Forelimb muscle (tissue), 1 donor: ENCODE data around the gene SMIM35. TPM values are rescaled to one million over a fixed set of nuclear protein-coding genes. Genes with fewer than 3 reads are reported as not detected.

Source experiments
- DNase-seq: peaks from one replicate; pipeline ENCODE4 v3.0.0-alpha.2; 2013; ENCODE audit warnings: low read depth
- polyA plus RNA-seq: library from polyadenylated mRNA; unstranded; fragments of 120-200 nt; gene quantifications from one replicate; pipeline ENCODE4 v1.2.1, GENCODE V29; 2013; ENCODE audit not compliant: insufficient read length

SMIM35 gene
- polyA plus RNA-seq, 1 donor = 0.32 TPM

DNA sequence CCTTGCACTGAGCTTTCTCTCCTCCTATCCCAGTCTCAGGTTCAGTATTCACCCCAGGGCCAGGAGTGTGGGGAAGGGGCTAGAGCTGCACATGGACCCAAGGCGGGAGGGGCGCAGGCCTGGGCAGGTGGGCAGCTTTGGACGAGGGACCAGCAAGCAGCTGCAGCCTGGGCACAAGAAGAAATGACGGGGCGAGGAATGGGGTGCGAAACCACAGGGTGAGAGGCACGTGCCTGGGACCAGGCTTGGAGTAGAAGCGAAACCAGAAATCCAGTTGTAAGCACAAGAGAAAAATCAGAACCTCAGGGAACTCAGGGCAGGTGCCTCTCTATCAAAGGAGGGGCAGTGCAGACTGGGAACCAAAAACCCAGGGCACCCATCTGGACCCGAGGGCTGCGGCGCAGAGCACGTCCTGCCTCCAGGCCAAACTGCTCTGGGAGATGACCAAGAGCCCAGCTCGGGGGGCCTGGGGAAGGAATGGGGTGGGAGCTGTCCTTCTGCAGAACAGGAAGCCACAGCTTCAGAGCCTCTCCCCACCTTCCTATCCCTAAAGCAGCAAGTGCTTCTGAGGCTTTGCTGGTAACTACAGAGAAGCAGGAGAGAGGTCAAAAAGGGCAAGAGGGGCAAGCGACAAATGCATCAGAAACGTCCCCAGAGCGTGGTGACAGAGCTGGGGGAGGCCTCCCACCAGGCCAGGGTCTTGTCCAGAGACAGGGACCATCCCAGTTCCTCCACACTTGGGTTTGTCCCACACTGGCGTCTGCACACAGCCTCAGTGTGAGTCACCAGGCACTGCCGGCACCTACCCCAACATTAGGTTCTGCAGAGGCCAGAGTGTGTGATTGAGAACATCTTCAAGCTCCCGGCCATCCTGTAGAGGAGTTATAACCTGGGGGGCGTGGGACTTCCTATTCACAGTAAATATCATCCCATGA is 28.2 kb downstream of the SMIM35 start:
- no peak for DNase-seq

DNA sequence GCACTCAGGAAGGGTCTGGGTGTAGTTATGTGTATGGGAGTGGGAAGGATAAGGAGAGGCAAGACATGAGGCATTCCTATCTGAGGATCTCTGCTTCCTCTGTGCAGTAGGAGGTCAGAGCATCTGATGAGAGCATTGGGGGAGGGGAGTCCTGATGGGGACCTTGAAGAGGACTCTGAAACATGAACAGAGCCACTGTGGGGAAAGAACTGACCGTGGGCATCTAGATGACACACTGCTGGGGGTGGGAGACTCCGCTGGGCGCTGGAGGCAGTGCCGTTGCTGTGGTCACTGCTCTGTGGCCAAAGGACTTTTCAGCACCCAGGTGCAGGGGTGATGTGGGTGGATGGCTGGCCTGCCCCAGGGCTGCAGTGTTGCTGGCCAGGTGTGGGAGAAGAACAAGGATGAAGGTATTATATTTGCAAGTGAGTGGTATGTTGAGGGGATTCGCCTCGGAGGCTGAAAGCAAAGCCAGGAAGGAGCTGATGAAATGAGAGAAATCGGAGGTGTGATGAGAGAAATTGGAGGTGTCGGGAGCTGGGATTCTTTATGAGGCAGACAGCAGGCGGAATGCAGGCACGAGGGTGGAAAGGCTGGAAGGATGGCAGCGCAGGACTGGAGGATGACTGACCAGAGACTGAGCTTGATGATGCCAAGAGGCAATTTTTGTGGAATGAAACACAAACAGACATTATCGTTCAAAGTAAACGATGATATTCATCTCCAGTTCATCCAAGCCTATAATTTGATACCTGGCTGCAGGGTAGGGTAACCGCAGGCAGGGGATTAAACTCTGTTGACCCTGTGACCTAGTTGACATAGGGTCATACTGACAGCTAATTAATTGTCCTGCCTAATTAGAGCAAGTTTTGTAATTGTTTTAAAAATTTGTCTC is 29.3 kb downstream of the SMIM35 start:
- no peak for DNase-seq

DNA sequence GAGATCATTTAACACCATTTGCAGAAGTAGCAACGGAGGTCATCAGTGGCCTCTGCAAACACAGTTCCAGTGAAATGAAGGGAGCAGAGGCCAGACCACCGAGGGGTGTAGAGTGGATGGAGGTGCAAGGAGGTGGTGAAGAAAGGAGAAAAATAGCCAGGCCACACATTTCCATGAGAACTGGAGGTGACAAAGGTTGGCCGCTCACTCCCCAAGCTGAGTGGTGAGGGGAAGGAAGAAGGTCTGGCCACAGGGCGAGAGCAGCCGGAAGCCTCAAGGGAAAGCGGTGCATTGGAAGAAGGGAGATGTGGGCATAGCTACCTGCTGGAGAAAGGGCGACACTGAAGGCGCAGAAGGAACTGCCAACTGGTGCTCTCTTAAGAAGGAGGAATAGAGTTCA is 30.0 kb downstream of the SMIM35 start:
- no peak for DNase-seq

DNA sequence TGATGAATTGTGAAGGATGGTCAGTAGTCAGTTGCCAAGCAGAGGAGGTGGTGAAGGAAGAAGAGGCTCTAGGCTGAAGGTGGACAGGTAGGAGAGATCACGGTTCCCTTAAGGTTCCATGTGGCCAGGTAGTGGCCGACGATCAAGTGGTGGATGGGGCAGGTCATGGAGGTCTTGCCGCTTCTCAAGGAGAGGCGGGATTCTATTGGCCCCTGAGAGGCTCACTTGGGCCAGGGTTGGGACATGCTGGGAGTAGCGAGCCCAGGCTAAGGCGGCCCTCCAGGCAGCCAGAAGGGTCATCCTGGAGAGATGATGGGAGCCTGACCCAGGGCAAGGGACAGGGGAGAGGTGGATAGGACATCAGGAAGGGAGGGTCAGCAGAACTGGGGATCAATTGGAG is 30.8 kb downstream of the SMIM35 start:
- no peak for DNase-seq

DNA sequence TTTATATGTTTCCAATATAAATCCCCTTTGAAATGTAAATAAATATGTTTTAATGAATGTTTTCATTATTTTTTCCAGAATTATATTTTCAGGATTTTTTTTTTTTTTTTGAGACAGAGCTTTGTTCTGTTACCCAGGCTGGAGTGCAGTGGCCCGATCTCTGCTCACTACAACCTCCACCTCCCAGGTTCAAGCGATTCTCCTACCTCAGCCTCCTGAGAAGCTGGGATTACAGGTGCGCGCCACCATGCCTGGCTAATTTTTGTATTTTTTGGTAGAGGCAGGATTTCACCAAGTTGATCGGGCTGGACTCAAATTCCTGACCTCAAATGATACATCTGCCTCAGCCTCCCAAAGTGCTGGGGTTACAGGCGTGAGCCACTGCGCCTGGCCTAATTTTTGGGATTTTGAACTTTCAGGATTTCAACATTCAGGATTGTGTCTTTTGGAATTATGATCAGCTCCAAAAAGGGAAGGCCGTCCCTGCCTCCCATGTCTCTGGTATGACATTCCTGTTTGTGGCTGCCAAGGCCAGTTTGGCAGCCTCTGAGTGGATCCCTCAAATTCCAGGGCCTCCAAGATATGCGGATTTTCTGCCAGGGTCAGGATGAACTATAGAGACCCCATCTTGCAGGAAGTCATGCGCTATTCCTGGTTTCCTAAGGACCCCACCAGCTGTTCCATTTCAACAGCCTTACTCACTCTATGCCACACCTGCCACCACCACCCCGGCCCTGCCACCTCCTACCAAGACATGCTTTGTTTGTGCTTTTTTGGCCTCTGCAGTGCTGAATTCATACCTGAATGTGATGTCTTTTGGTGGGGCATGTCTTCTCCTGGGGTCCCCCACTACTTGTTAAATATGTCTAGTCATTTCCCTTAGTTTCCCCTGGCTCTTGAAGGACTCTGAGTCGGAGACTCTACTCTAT is 31.8 kb downstream of the SMIM35 start:
- no peak for DNase-seq

DNA sequence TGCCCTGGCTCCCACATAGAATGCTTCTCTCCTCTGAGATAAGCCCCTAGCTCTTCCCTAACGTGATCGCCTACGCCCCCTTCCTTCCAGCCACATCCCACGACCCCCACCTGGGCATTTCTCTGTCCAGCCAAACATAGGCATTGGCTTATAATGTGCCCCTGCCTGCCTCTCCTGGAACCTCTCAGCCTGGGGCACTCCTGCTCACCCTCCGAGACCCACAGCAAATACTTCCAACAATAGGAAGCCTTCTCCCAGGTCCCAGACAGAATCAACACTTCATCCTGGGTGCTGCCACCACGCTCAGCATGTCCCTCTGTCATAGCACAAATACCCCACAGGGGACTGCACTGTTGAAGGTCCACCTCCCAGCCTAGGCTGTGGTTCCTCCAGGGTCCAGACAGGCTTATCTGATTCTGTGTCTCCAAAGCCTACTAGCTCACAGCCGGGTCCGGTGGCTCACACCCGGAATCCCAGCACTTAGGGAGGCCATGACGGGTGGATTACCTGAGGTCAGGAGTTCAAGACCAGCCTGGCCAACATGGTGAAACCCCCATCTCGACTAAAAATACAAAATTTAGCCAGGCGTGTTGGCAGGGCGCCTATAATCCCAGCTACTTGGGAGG is 34.1 kb downstream of the SMIM35 start:
- no peak for DNase-seq

DNA sequence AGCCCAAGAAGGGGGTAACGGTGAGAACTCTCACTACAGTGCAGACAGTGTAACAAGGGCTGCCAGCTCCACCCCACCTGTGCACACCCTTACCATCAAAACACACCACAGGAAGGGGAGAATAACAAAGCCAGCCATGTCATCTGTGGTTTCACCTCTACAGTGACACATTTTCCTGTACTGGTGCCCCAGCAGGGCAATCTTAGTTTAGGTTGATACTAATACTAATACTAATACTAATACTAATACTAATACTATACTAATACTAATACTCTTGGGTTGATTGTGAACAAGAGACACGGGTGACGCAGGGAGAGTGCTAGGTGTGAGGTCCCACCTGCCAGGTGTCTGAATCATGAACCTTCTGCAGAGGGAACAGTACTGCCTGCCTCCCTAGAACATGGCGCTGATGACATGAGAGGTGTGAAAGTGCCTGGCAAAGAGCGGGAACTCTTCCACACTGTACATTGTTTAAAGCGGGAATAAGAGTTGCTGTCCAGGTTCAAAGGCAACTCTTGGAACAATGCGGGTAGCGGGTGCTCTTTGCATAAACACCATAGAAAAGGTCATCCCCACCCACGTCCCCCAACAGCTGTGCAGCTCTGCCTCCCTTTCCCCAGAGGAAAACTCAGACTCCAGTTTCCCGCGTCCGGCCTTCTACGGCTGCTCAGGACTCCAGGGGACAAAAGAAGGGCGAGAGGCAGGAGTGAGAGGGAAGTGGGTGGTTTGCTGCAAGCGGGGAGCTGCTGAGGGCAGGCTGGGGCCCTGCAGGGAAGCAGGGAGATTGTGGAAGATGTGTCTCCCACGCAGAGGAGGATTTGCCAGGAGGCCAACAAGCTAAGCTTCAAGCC is 34.9 kb downstream of the SMIM35 start:
- no peak for DNase-seq

DNA sequence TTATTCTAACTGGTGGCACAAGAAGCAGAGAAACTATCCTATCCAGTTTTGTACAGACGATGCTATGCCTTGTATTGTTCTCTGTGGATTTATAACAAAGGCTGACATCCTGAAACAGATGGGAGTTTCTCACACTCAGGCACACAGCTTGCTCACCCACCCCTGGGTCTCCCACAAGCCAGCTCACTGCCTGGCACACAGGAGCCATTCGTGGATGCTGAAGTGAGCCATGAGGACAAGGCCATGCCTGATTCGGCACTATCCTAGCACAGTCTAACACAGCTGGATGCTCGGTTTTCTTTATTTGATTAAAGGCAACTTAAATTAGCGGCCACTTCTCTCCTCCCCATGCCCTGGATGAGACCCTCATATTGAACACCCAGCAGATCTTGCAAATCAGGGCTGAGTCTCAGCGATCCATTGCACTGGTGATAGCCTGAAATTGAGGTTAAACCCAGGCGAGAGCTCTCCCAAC is 35.6 kb downstream of the SMIM35 start:
- no peak for DNase-seq

DNA sequence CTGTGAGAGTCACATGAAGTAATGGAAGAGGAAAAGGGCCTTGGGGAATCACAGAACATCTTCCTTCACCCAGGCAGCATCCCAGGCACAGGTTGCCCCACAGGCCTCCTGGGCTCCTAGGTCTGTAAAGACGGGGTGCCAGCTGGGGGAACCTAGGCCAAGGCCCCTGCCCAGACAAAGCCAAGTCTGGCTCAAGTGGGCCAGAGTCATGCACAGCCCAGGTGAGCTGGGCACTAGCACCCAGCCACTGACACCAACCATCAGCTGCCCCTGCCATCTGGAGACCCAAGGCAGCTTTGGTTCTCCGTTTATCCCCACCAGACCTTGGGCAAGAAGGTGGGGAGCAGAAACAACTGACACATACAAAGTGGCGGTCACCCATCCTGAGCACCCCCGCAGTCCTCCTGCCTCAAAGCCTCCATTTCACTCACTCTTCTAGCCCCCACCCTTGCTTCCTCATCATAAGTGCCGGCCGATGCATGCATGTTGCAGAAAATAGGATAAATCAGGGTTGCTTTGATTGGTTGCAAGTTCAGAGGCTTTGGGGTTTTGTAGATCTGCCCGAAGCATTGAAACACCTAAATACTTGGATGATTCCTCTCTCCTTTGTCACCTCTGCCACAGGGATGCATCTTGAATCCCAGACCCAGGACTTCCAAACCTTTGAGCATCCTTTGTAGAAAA is 36.4 kb downstream of the SMIM35 start:
- DNase-seq = no peak

DNA sequence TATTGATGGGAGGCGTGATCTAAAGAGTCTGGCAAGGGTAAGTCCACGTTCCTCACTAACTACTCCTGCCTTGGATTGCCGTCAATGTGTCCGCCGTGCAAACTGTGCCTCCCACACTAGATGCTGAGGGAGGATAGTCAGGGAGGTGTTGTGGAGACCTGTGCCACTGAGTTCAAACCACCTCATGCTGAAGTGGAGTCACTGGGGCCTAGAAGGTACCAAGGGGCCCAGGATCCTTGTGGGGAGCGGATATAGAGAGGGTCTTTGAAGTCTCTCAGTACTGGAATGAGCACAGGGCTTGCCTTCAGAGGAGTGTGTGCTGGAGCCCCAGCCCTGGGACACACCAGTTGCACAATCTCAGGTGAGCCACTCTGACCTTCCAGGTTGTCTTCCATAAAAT is 37.0 kb downstream of the SMIM35 start:
- no peak for DNase-seq

DNA sequence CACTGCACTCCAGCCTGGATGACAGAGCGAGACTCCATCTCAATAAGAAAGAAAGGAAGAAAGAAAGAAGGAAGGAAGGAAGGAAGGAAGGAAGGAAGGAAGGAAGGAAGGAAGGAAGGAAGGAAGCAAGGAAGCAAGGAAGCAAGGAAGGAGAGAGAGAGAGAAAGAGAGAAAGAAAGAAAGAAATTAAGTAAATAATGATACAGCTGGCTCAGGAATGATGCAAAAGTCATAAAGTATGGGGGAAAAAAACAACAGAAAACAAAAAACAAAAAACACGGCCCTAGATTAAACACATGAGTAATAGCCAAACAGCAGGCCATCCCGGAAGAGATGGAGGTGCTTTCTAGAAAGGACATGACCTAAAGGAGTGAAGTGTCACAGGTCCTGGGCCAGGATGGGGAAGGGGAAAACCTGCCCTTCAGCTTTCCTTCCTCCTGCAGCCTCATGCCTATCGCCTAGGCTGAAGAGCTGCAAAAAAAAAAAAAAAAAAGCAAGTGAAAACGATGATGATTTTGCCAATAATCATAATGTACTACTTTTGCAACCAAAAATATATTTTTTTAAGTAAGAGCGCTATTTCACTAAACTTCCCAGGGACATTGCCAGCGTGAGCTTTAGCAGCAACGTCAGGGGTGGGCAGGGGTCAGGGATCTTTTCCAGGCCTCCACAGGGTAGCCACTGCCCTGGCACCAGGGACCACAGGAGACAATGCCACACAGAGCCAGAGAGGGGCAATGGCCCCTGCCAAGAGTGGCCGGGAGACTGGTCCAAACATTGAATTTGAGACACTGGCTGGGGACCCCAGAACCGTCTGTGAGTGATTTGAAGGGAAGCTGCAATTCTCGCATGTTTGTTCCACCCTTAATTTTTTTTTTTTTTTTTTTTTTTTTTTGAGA is 38.0 kb downstream of the SMIM35 start:
- no peak for DNase-seq

DNA sequence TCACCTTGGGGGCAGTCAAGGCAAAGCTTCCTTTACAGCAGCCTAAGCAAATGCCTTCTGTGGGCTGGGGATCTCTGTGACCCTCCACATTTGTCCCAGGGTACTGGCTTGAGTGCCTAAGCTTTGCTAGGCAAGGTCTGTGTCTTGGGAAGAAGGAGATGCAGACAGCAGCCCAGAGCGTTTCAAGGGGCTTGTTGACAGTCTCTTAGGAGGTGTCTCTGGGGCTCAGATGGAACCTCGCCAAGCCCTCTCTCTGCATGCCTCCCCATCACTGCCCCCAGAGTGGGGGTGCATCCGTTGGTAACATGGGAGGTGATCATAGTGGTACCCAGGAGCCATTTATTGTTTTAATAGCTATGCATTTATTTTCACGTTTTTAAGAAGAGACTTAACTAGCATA is 39.0 kb downstream of the SMIM35 start:
- no peak for DNase-seq

DNA sequence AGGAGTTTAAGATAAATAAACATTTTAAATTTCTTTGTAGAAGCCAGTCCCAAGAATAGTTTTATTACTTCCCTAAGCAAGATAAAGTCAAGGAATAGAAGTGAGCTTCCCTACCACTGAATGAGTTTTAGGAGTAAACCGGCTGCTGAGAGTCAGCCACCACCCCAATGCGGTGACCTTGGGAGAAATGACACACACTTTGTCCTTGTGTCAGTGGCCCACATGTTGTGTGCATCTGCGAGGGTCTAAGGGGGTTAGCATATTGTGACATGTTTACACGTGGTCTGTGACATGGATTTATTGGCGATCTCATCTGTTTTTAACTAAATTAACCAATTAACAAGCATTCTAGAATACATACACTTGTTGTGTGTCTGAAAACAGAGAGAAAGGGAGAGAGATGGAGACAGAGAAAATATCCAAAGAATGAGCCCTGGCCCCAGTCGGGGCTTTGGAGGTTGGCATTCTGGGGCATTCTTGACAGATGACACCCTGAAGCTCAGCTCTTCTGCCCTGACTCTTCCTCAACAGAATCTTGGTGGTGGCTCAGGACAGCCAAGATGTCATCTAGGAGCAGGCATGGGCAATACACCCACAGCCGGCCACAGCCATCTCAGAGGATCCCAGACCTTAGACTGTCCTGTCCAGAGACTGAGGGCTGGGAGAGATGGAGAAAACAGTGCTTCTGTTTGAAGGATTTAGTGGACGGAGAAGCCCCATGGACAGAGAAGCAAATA is 39.6 kb downstream of the SMIM35 start:
- DNase-seq = no peak

DNA sequence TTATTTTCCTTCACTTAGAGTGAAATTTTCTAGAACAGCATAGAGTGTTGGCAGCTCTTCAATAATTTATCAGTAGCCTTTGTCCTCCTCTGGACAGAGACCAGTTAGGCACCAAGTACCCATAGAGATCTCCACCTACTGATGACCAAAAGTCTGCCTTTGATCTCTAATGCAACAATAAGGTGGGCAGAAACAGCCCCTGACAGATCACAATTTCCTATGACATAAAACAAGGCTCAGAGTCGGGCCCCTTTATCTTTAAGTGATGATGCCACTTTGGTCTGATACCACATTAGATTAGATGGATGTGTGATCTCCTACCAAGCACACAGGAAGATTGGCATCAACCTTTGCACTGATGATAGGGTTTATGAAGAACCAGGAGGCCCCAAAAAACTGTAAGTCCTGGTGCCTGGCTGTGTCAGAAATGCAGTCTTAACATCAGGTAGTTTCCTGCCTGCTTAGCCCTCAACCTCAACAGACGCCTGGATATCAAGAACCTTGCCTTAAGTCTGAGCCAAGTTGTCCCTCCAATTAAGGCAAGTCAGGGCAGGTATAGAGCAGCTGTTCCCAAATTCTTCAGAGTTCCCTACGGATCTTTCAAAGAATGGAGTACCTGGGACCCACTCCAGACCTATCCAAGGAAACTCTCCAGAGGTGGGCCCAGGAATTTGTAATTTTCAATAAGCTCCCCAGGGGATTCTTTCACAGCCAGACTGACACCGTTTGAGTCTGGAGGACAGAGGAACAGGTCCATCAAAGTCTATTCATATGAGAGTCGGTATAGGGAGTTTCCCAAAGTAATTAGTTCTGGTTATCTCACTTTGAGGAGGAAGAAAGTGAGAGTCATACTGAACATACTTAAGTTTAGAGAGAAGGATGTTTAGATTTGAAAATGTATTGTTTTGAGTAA is 40.5 kb downstream of the SMIM35 start:
- DNase-seq = no peak

DNA sequence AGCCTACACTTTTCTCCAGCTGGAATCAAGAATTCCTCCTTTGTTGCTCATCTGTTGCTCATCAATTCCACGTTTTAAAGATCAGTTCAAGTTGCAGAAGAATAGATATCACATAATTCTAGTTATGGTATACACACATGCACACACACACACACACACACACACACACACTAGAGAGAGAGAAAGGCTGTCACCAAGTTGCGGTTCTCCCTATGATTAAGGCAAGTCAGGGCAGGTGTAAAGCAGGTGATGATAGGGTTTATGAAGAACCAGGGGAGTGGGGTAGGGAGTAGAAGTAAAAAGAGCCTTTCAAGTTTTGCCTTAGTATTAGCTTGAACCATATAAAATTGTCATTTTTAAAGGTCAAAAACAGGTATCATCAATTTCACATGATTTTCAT is 41.6 kb downstream of the SMIM35 start:
- DNase-seq = no peak

DNA sequence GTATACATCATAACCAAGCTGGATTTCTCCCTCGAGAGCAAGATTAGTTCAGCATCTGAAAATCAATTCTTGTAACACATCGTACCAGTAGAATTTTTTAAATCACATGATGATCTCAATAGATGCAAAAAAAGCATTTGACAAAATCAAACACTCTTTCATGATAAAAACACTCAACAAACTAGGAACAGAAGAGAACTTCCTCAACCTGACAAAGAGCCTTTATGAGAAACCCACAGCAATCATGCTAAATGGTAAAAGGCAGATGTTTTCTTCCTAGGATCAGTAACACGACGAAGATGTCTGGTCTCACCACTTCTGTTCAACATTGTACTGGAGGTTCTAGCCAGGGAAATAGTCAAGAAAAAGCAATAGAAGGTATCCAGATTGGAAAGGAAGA is 44.0 kb downstream of the SMIM35 start:
- no peak for DNase-seq

DNA sequence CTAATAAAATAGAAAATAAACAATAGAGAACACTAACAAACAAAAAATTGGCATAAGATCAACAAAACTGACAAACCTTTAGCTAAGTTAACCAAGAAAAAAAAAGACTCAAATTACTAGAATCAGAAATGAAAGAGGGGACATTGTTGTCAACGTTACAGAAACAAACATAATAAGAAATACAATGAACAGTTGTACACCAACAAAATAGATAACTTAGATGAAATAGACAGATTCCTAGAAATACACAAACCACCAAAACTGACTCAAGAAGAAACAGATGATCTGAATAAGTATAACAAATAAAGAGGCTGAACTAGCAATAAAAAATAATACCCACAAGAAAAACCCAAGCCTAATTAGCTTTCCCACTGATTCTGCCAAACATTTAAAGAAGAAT is 44.6 kb downstream of the SMIM35 start:
- no peak for DNase-seq
